DND-41 (cell line): ENCODE measurements around the gene POU2F1.

Source experiments
- CTCF ChIP-seq: IDR thresholded peaks from 2 replicates; pipeline ENCODE4 v1.5.1; 2012; ENCODE audit warnings: borderline replicate concordance, low read length, moderate library complexity, mild to moderate bottlenecking; ENCODE audit not compliant: poor library complexity, severe bottlenecking; ENCODE audit errors: extremely low read depth
- EZH2 ChIP-seq: IDR thresholded peaks from 3 replicates; pipeline ENCODE4 v1.6.1; 2012; ENCODE audit warnings: borderline replicate concordance, low read depth, mild to moderate bottlenecking, moderate library complexity, low read length, inconsistent platforms; ENCODE audit not compliant: severe bottlenecking

GRCh38 chr1:167418391-167418790, 197.7 kb downstream of the POU2F1 start:
- TF ChIP-seq CTCF (no peak), EZH2 (no peak)
